NCI-H524 (cell line): Measurements from ENCODE around the gene GAPDH.
"Not testable (repeated sequence)": the region's sequence is repeated elsewhere in the genome, so short reads cannot be mapped to it uniquely, and the experiment has no call there.

Source experiments
- DNase-seq, 2 experiments: peaks; one replicate each; lab custom pipeline; 2025; lab: John Stamatoyannopoulos, UW

Gene GAPDH

GRCh38 chr12:6546016-6546415, 11.7 kb downstream of the GAPDH start:
- DNase-seq, result no peak

- DNase-seq, result no peak
These were observed 13.2 kb downstream of the GAPDH start for GRCh38 chr12:6547566-6547965.

GRCh38 chr12:6547987-6548386, 13.7 kb downstream of the GAPDH start:
- no peak for DNase-seq

GRCh38 chr12:6548556-6548955, 14.2 kb downstream of the GAPDH start:
- no peak for DNase-seq

GRCh38 chr12:6548966-6549683, 14.8 kb downstream of the GAPDH start:
- no peak for DNase-seq

- DNase-seq, result no peak
These were observed 15.4 kb downstream of the GAPDH start for GRCh38 chr12:6549684-6550151.

GRCh38 chr12:6550294-6551062, 16.2 kb downstream of the GAPDH start:
- no peak for DNase-seq

GRCh38 chr12:6551063-6551461, 16.7 kb downstream of the GAPDH start:
- no peak for DNase-seq

- no peak for DNase-seq
These were observed 17.3 kb downstream of the GAPDH start for GRCh38 chr12:6551496-6552139.

- no peak for DNase-seq
These were observed 17.8 kb downstream of the GAPDH start for GRCh38 chr12:6552140-6552551.

- peak; percentile 10 to 63 for DNase-seq
These were observed 18.9 kb downstream of the GAPDH start for GRCh38 chr12:6553051-6553868.

GRCh38 chr12:6554168-6555017, 20.1 kb downstream of the GAPDH start:
- peak; percentile 11 to 64 for DNase-seq

GRCh38 chr12:6555018-6555691, 20.8 kb downstream of the GAPDH start:
- no peak for DNase-seq

GRCh38 chr12:6556496-6556817, 22.1 kb downstream of the GAPDH start:
- not testable (repeated sequence) for DNase-seq

- no peak for DNase-seq
These were observed 22.5 kb downstream of the GAPDH start for GRCh38 chr12:6556857-6557256.

- DNase-seq, result peak in 1 of 2 experiments; percentile 26
These were observed 23.9 kb downstream of the GAPDH start for GRCh38 chr12:6558014-6558760.

- no peak for DNase-seq
These were observed 25.2 kb downstream of the GAPDH start for GRCh38 chr12:6559500-6559899.

- DNase-seq, result no peak
These were observed 26.3 kb downstream of the GAPDH start for GRCh38 chr12:6560501-6561205.

- no peak for DNase-seq
These were observed 28.6 kb downstream of the GAPDH start for GRCh38 chr12:6562881-6563280.
